ENCODE results near the gene EIF4G1. TPM values are rescaled to one million over a fixed set of nuclear protein-coding genes. Genes with fewer than 3 reads are reported as not detected.

The EIF4G1 gene
- total and polyA plus RNA-seq, 2 of the 4 experiments (the other 2 are of a cell fraction): 225 to 274 TPM

- Histone ChIP-seq H2AK5ac (ENCODE audit: low read depth, low read length) (no peak overlapping the region), H2BK20ac (ENCODE audit: low read depth, low read length) (no peak overlapping the region), H3K56ac (ENCODE audit: extremely low read depth, insufficient read depth, low read length) (no peak overlapping the region), H3K36me3 (ENCODE audit: control insufficient read depth, insufficient read depth, low read length) (peaks cover 78% of the 10 kb centered on the region), H2AFZ (replicated peaks; ENCODE audit: low read length, poor library complexity) (no peak overlapping the region), H3K9me3 (ENCODE audit: control insufficient read depth, insufficient read depth, low read length) (no peaks in the 10 kb centered on the region), H3K9ac (ENCODE audit: low read depth, low read length) (no peak overlapping the region), H3K4me3 (ENCODE audit: insufficient read depth, low read depth, low read length) (no peak overlapping the region), H4K5ac (ENCODE audit: low read depth, low read length) (no peak overlapping the region), H3K27ac (ENCODE audit: insufficient read depth, low read length) (no peak overlapping the region), H3K4me1 (ENCODE audit: control insufficient read depth, insufficient read depth, low read length) (no peaks in the 10 kb centered on the region), H3K79me1 (ENCODE audit: low read depth in 1 of 2, low read length in 2 of 2) (peaks cover 40 to 46% of the 10 kb centered on the region in 2 experiments), H3K9me1 (ENCODE audit: insufficient read depth, low read length) (no peaks in the 10 kb centered on the region; the same call in 1 of the 2 replicates), H2AK9ac (replicated peaks; ENCODE audit: low read depth, low read length, poor library complexity) (no peak overlapping the region), H2BK15ac (ENCODE audit: low read depth, low read length) (no peak overlapping the region), H4K20me1 (ENCODE audit: insufficient read depth, low read length) (peaks cover 46% of the 10 kb centered on the region), H3K4ac (ENCODE audit: low read depth, low read length) (no peak overlapping the region), H3K14ac (replicated peaks; ENCODE audit: low read depth, low read length) (no peak overlapping the region), H4K91ac (ENCODE audit: insufficient read depth, low read depth, low read length) (no peak overlapping the region), H3K4me2 (ENCODE audit: low read depth, low read length) (no peak overlapping the region), H2BK120ac (ENCODE audit: low read depth, low read length) (no peak overlapping the region), H2BK5ac (ENCODE audit: low read depth, low read length, poor library complexity, severe bottlenecking) (no peak overlapping the region), H3K23ac (ENCODE audit: low read depth, low read length) (no peak overlapping the region), H3K27me3 (ENCODE audit: control insufficient read depth, insufficient read depth, low read length) (no peaks in the 10 kb centered on the region), H4K8ac (ENCODE audit: low read depth in 2 of 2, low read length in 2 of 2) (no peak overlapping the region), H3K18ac (ENCODE audit: low read depth, low read length) (no peak overlapping the region)
- ChIA-PET CTCF (interaction anchor here (0.7 kb wide), 1 partner anchor 49 kb away, joined by 3 read pairs; no protein-coding TSS in a partner anchor), POLR2A (ENCODE audit: unreplicated experiment) (no interaction called here)
- intact Hi-C loops (cut with micrococcal nuclease) (no loop called here), in situ Hi-C loops (cut with MboI; ENCODE audit: low sequenced_read_pairs) (no loop called here), dilution Hi-C loops (cut with HindIII; ENCODE audit: low sequenced_read_pairs, unreplicated experiment) (no loop called here)
- peak; percentile 51; the same call in 1 of the 2 replicates for ATAC-seq (ENCODE audit: low read depth)
- WGBS, 2 experiments (ENCODE audit: extremely low coverage in 2 of 2, insufficient read length in 1 of 2): no CpG with 5 or more reads among the region's 1 CpG
- no TSS peak for BruUV-seq (replicated peaks)
- TF ChIP-seq MXI1 (IDR thresholded peaks at IDR 0.05; ENCODE audit: borderline replicate concordance, low read depth, low read length) (no peak), FOS (IDR thresholded peaks at IDR 0.05; ENCODE audit: low read depth, low read length) (no peak), MAFK (IDR thresholded peaks at IDR 0.05; ENCODE audit: low read depth, low read length) (no peak), NFE2L2 (IDR thresholded peaks at IDR 0.05; ENCODE audit: low read depth, low read length) (no peak), CTCF (conservative IDR thresholded peaks at IDR 0.05; ENCODE audit: low read depth, low read length) (peak; percentile 24; the same call in 1 of the 2 replicates), BHLHE40 (IDR thresholded peaks at IDR 0.05; ENCODE audit: low read depth, low read length) (no peak), MAZ (IDR thresholded peaks at IDR 0.05; ENCODE audit: borderline replicate concordance, low read depth, low read length) (no peak), RAD21 (IDR thresholded peaks at IDR 0.05; ENCODE audit: low read length) (peak; percentile 28; the same call in 1 of the 2 replicates), USF2 (IDR thresholded peaks at IDR 0.05; ENCODE audit: low read depth, low read length) (no peak), RCOR1 (IDR thresholded peaks at IDR 0.05; ENCODE audit: insufficient replicate concordance, low read length) (no peak), CEBPB (IDR thresholded peaks at IDR 0.05; ENCODE audit: low read depth, low read length) (no peak)
- peak; percentile 14 for DNase-seq
These were observed 8.8 kb upstream of the EIF4G1 start for GRCh38 chr3:184305577-184305976.

Measured in IMR-90 (cell line).